ENCODE results near the gene JAG2.

Gene JAG2

GRCh38 chr14:105108516-105108864, 60.1 kb downstream of the JAG2 start:
- no peak overlapping the region for H3K9ac ChIP-seq (ENCODE audit: low read length)
- H3K27me3 ChIP-seq (ENCODE audit: control insufficient read depth in 1 of 2, insufficient read depth in 2 of 2, low read length in 2 of 2), result no peaks in the 10 kb centered on the region
- H3K4me1 ChIP-seq (ENCODE audit: insufficient read depth, low read length), result no peaks in the 10 kb centered on the region
- H3K4me3 ChIP-seq (ENCODE audit: low read depth in 1 of 2, low read length in 2 of 2), result no peak overlapping the region
- H3K9me3 ChIP-seq (ENCODE audit: low read length), result no peaks in the 10 kb centered on the region
- H3K36me3 ChIP-seq (ENCODE audit: insufficient read depth, low read length), result no peaks in the 10 kb centered on the region
- no peak overlapping the region for H3K27ac ChIP-seq (ENCODE audit: low read depth, low read length)

- no peaks in the 10 kb centered on the region for H3K4me1 ChIP-seq (ENCODE audit: insufficient read depth, low read length)
- no peak overlapping the region for H3K4me3 ChIP-seq (ENCODE audit: low read depth in 1 of 2, low read length in 2 of 2)
- no peak overlapping the region for H3K27ac ChIP-seq (ENCODE audit: low read depth, low read length)
- H3K9ac ChIP-seq (ENCODE audit: low read length), result no peak overlapping the region
- H3K27me3 ChIP-seq (ENCODE audit: control insufficient read depth in 1 of 2, insufficient read depth in 2 of 2, low read length in 2 of 2), result no peaks in the 10 kb centered on the region
- no peaks in the 10 kb centered on the region for H3K9me3 ChIP-seq (ENCODE audit: low read length)
- H3K36me3 ChIP-seq (ENCODE audit: insufficient read depth, low read length), result no peaks in the 10 kb centered on the region
Observed at GRCh38 chr14:105107781-105108515, 60.6 kb downstream of the JAG2 start.

GRCh38 chr14:105107351-105107750, 61.2 kb downstream of the JAG2 start:
- Histone ChIP-seq H3K9me3 (ENCODE audit: low read length) (no peaks in the 10 kb centered on the region), H3K27ac (ENCODE audit: low read depth, low read length) (no peak overlapping the region), H3K27me3 (ENCODE audit: control insufficient read depth in 1 of 2, insufficient read depth in 2 of 2, low read length in 2 of 2) (no peaks in the 10 kb centered on the region), H3K4me3 (ENCODE audit: low read depth in 1 of 2, low read length in 2 of 2) (no peak overlapping the region), H3K4me1 (ENCODE audit: insufficient read depth, low read length) (no peaks in the 10 kb centered on the region), H3K36me3 (ENCODE audit: insufficient read depth, low read length) (no peaks in the 10 kb centered on the region), H3K9ac (ENCODE audit: low read length) (no peak overlapping the region)

GRCh38 chr14:105105158-105105557, 63.4 kb downstream of the JAG2 start:
- Histone ChIP-seq H3K27ac (ENCODE audit: low read depth, low read length) (no peak overlapping the region), H3K9me3 (ENCODE audit: low read length) (no peaks in the 10 kb centered on the region), H3K27me3 (ENCODE audit: control insufficient read depth in 1 of 2, insufficient read depth in 2 of 2, low read length in 2 of 2) (no peaks in the 10 kb centered on the region), H3K9ac (ENCODE audit: low read length) (no peak overlapping the region), H3K4me1 (ENCODE audit: insufficient read depth, low read length) (no peaks in the 10 kb centered on the region), H3K4me3 (ENCODE audit: low read depth in 1 of 2, low read length in 2 of 2) (no peak overlapping the region), H3K36me3 (ENCODE audit: insufficient read depth, low read length) (no peaks in the 10 kb centered on the region)

- Histone ChIP-seq H3K27me3 (ENCODE audit: control insufficient read depth in 1 of 2, insufficient read depth in 2 of 2, low read length in 2 of 2) (no peaks in the 10 kb centered on the region), H3K27ac (ENCODE audit: low read depth, low read length) (no peak overlapping the region), H3K9me3 (ENCODE audit: low read length) (no peaks in the 10 kb centered on the region), H3K9ac (ENCODE audit: low read length) (no peak overlapping the region), H3K4me1 (ENCODE audit: insufficient read depth, low read length) (no peaks in the 10 kb centered on the region), H3K4me3 (ENCODE audit: low read depth in 1 of 2, low read length in 2 of 2) (no peak overlapping the region), H3K36me3 (ENCODE audit: insufficient read depth, low read length) (no peaks in the 10 kb centered on the region)
Observed at GRCh38 chr14:105102893-105103292, 65.7 kb downstream of the JAG2 start.

GRCh38 chr14:105102361-105102870, 66.2 kb downstream of the JAG2 start:
- H3K27ac ChIP-seq (ENCODE audit: low read depth, low read length), result no peak overlapping the region
- H3K27me3 ChIP-seq (ENCODE audit: control insufficient read depth in 1 of 2, insufficient read depth in 2 of 2, low read length in 2 of 2), result no peaks in the 10 kb centered on the region
- no peaks in the 10 kb centered on the region for H3K9me3 ChIP-seq (ENCODE audit: low read length)
- H3K4me1 ChIP-seq (ENCODE audit: insufficient read depth, low read length), result no peaks in the 10 kb centered on the region
- no peaks in the 10 kb centered on the region for H3K36me3 ChIP-seq (ENCODE audit: insufficient read depth, low read length)
- H3K4me3 ChIP-seq (ENCODE audit: low read depth in 1 of 2, low read length in 2 of 2), result no peak overlapping the region
- H3K9ac ChIP-seq (ENCODE audit: low read length), result no peak overlapping the region

- Histone ChIP-seq H3K9me3 (ENCODE audit: low read length) (no peaks in the 10 kb centered on the region), H3K36me3 (ENCODE audit: insufficient read depth, low read length) (no peaks in the 10 kb centered on the region), H3K27me3 (ENCODE audit: control insufficient read depth in 1 of 2, insufficient read depth in 2 of 2, low read length in 2 of 2) (no peaks in the 10 kb centered on the region), H3K27ac (ENCODE audit: low read depth, low read length) (no peak overlapping the region), H3K4me1 (ENCODE audit: insufficient read depth, low read length) (no peaks in the 10 kb centered on the region), H3K4me3 (ENCODE audit: low read depth in 1 of 2, low read length in 2 of 2) (no peak overlapping the region), H3K9ac (ENCODE audit: low read length) (no peak overlapping the region)
Observed at GRCh38 chr14:105100910-105101309, 67.7 kb downstream of the JAG2 start.

- Histone ChIP-seq H3K4me3 (ENCODE audit: low read depth in 1 of 2, low read length in 2 of 2) (no peak overlapping the region), H3K27me3 (ENCODE audit: control insufficient read depth in 1 of 2, insufficient read depth in 2 of 2, low read length in 2 of 2) (no peaks in the 10 kb centered on the region), H3K9ac (ENCODE audit: low read length) (no peak overlapping the region), H3K4me1 (ENCODE audit: insufficient read depth, low read length) (no peaks in the 10 kb centered on the region), H3K9me3 (ENCODE audit: low read length) (no peaks in the 10 kb centered on the region), H3K27ac (ENCODE audit: low read depth, low read length) (no peak overlapping the region), H3K36me3 (ENCODE audit: insufficient read depth, low read length) (no peaks in the 10 kb centered on the region)
Observed at GRCh38 chr14:105099778-105100177, 68.8 kb downstream of the JAG2 start.

- no peaks in the 10 kb centered on the region for H3K27me3 ChIP-seq (ENCODE audit: control insufficient read depth in 1 of 2, insufficient read depth in 2 of 2, low read length in 2 of 2)
- H3K9me3 ChIP-seq (ENCODE audit: low read length), result no peaks in the 10 kb centered on the region
- H3K4me3 ChIP-seq (ENCODE audit: low read depth in 1 of 2, low read length in 2 of 2), result no peak overlapping the region
- H3K36me3 ChIP-seq (ENCODE audit: insufficient read depth, low read length), result no peaks in the 10 kb centered on the region
- no peak overlapping the region for H3K27ac ChIP-seq (ENCODE audit: low read depth, low read length)
- no peak overlapping the region for H3K9ac ChIP-seq (ENCODE audit: low read length)
- H3K4me1 ChIP-seq (ENCODE audit: insufficient read depth, low read length), result peaks cover 6% of the 10 kb centered on the region
Observed at GRCh38 chr14:105098316-105098715, 70.3 kb downstream of the JAG2 start.

GRCh38 chr14:105097794-105098127, 70.8 kb downstream of the JAG2 start:
- H3K9ac ChIP-seq (ENCODE audit: low read length), result no peak overlapping the region
- H3K4me1 ChIP-seq (ENCODE audit: insufficient read depth, low read length), result peaks cover 7% of the 10 kb centered on the region
- no peaks in the 10 kb centered on the region for H3K27me3 ChIP-seq (ENCODE audit: control insufficient read depth in 1 of 2, insufficient read depth in 2 of 2, low read length in 2 of 2)
- H3K9me3 ChIP-seq (ENCODE audit: low read length), result no peaks in the 10 kb centered on the region
- H3K4me3 ChIP-seq (ENCODE audit: low read depth in 1 of 2, low read length in 2 of 2), result no peak overlapping the region
- no peaks in the 10 kb centered on the region for H3K36me3 ChIP-seq (ENCODE audit: insufficient read depth, low read length)
- H3K27ac ChIP-seq (ENCODE audit: low read depth, low read length), result no peak overlapping the region

- no peak overlapping the region for H3K4me3 ChIP-seq (ENCODE audit: low read depth in 1 of 2, low read length in 2 of 2)
- H3K9ac ChIP-seq (ENCODE audit: low read length), result no peak overlapping the region
- no peaks in the 10 kb centered on the region for H3K27me3 ChIP-seq (ENCODE audit: control insufficient read depth in 1 of 2, insufficient read depth in 2 of 2, low read length in 2 of 2)
- no peaks in the 10 kb centered on the region for H3K9me3 ChIP-seq (ENCODE audit: low read length)
- peaks cover 22% of the 10 kb centered on the region for H3K4me1 ChIP-seq (ENCODE audit: insufficient read depth, low read length)
- H3K36me3 ChIP-seq (ENCODE audit: insufficient read depth, low read length), result no peaks in the 10 kb centered on the region
- no peak overlapping the region for H3K27ac ChIP-seq (ENCODE audit: low read depth, low read length)
Observed at GRCh38 chr14:105096206-105096875, 72.2 kb downstream of the JAG2 start.

Data from muscle layer of colon (tissue), 2 donors.